ENCODE measurements around the gene ALK. TPM values are rescaled to one million over a fixed set of nuclear protein-coding genes. Genes with fewer than 3 reads are reported as not detected.

ALK gene
- total and polyA plus RNA-seq, 7 donors: 0.31 to 2.9 (median 1.2) TPM; not detected in 1

- Histone ChIP-seq H3K27ac (peak overlapping the region in 1 of 4 donors; percentile 83), H3K4me3 (no peak overlapping the region), H3K4me1 (peaks cover 0 to 20% (median 12%) of the 10 kb centered on the region in 4 donors), H3K9me3 (no peaks in the 10 kb centered on the region), H3K27me3 (no peaks in the 10 kb centered on the region), H3K36me3 (no peaks in the 10 kb centered on the region)
- TF ChIP-seq POLR2AphosphoS5 (IDR thresholded peaks at IDR 0.05) (no peak), EP300 (IDR thresholded peaks at IDR 0.05) (no peak), POLR2A (IDR thresholded peaks at IDR 0.05) (no peak)
- TF ChIP-seq, protein P1, sequence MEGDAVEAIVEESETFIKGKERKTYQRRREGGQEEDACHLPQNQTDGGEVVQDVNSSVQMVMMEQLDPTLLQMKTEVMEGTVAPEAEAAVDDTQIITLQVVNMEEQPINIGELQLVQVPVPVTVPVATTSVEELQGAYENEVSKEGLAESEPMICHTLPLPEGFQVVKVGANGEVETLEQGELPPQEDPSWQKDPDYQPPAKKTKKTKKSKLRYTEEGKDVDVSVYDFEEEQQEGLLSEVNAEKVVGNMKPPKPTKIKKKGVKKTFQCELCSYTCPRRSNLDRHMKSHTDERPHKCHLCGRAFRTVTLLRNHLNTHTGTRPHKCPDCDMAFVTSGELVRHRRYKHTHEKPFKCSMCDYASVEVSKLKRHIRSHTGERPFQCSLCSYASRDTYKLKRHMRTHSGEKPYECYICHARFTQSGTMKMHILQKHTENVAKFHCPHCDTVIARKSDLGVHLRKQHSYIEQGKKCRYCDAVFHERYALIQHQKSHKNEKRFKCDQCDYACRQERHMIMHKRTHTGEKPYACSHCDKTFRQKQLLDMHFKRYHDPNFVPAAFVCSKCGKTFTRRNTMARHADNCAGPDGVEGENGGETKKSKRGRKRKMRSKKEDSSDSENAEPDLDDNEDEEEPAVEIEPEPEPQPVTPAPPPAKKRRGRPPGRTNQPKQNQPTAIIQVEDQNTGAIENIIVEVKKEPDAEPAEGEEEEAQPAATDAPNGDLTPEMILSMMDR (IDR thresholded peaks at IDR 0.05): no peak
- DNase-seq: no peak
- 37 to 67% methylated on average over 4 of the region's 4 CpGs for WGBS, 2 donors
- intact Hi-C loops (cut with DNase I): no loop called here
Observed at GRCh38 chr2:29816651-29817050, 104.7 kb downstream of the ALK start.

DNA sequence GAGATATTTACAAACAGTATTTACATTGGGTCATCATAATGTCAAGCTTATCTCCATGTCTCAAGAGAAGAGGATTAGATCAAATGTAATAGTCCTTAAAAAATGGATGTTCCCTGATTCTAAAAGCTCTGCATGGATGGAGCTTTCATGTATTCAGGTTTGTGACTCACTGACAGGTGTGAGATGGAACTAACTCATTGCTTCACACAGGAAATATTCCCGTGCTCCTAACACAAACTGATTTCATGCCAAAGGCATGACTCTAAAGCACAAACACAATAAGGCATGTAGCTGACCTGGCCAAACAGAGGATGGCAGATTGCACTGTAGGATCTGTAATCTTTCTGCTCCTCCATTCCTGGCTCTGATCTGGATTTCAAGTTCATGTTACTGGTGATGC, 110.0 kb downstream of the ALK start:
- H3K36me3 ChIP-seq: no peaks in the 10 kb centered on the region
- no peaks in the 10 kb centered on the region for H3K9me3 ChIP-seq
- H3K27ac ChIP-seq: no peak overlapping the region
- no peaks in the 10 kb centered on the region for H3K27me3 ChIP-seq
- 22 to 49% methylated on average over 1 of the region's 1 CpG for WGBS, 2 donors
- H3K4me3 ChIP-seq: no peak overlapping the region
- intact Hi-C loops (cut with DNase I): no loop called here
- no peak for DNase-seq
- H3K4me1 ChIP-seq: no peaks in the 10 kb centered on the region
- TF ChIP-seq EP300 (IDR thresholded peaks at IDR 0.05) (no peak), POLR2A (IDR thresholded peaks at IDR 0.05) (no peak), POLR2AphosphoS5 (IDR thresholded peaks at IDR 0.05) (no peak)
- TF ChIP-seq, protein P1 (IDR thresholded peaks at IDR 0.05): no peak

- no peak overlapping the region for H3K27ac ChIP-seq
- H3K9me3 ChIP-seq: no peaks in the 10 kb centered on the region
- TF ChIP-seq EP300 (IDR thresholded peaks at IDR 0.05) (no peak), POLR2A (IDR thresholded peaks at IDR 0.05) (no peak), POLR2AphosphoS5 (IDR thresholded peaks at IDR 0.05) (no peak)
- TF ChIP-seq, protein P1 (IDR thresholded peaks at IDR 0.05): no peak
- DNase-seq: no peak
- intact Hi-C loops (cut with DNase I): no loop called here
- WGBS, 2 donors: 12 to 52% methylated on average over 5 of the region's 5 CpGs
- H3K4me3 ChIP-seq: no peak overlapping the region
- no peaks in the 10 kb centered on the region for H3K4me1 ChIP-seq
- H3K36me3 ChIP-seq: no peaks in the 10 kb centered on the region
- no peaks in the 10 kb centered on the region for H3K27me3 ChIP-seq
Observed at GRCh38 chr2:29810956-29811355, 110.4 kb downstream of the ALK start.

- no peaks in the 10 kb centered on the region for H3K36me3 ChIP-seq
- intact Hi-C loops (cut with DNase I): no loop called here
- no peak overlapping the region for H3K27ac ChIP-seq
- TF ChIP-seq EP300 (IDR thresholded peaks at IDR 0.05) (no peak), POLR2AphosphoS5 (IDR thresholded peaks at IDR 0.05) (no peak), POLR2A (IDR thresholded peaks at IDR 0.05) (no peak)
- TF ChIP-seq, protein P1 (IDR thresholded peaks at IDR 0.05): no peak
- no peaks in the 10 kb centered on the region for H3K27me3 ChIP-seq
- WGBS, 2 donors: 49 to 62% methylated on average over 4 of the region's 4 CpGs
- no peaks in the 10 kb centered on the region for H3K4me1 ChIP-seq
- no peak for DNase-seq
- H3K9me3 ChIP-seq: no peaks in the 10 kb centered on the region
- no peak overlapping the region for H3K4me3 ChIP-seq
Observed at GRCh38 chr2:29808321-29808720, 113.1 kb downstream of the ALK start.

- Histone ChIP-seq H3K9me3 (no peaks in the 10 kb centered on the region), H3K27ac (no peak overlapping the region)
Observed at GRCh38 chr2:29807082-29807481, 114.3 kb downstream of the ALK start.

More at GRCh38 chr2:29807082-29807481, 114.3 kb downstream of the ALK start:
- 77 to 82% methylated on average over 4 of the region's 4 CpGs for WGBS, 2 donors
- TF ChIP-seq POLR2A (IDR thresholded peaks at IDR 0.05) (no peak), EP300 (IDR thresholded peaks at IDR 0.05) (no peak), POLR2AphosphoS5 (IDR thresholded peaks at IDR 0.05) (no peak)
- H3K36me3 ChIP-seq: no peaks in the 10 kb centered on the region
- no peaks in the 10 kb centered on the region for H3K4me1 ChIP-seq
- H3K27me3 ChIP-seq: no peaks in the 10 kb centered on the region
- no peak for DNase-seq
- intact Hi-C loops (cut with DNase I): no loop called here
- no peak overlapping the region for H3K4me3 ChIP-seq

Measured in sigmoid colon (tissue), 7 donors.